PFSK-1 (cell line): ENCODE results near the gene GADD45G.

Experiments used
- POLR2AphosphoS5 ChIP-seq: IDR thresholded peaks from 2 replicates; pipeline ENCODE4 v1.6.1; 2012; ENCODE audit warnings: low read depth, mild to moderate bottlenecking, control low read depth, low read length, moderate library complexity
- REST ChIP-seq, 2 experiments: IDR thresholded peaks; 2 replicates each; pipeline versions ENCODE4 v1.6.1 to v1.8.0; 2011 to 2012; ENCODE audit warnings: low read depth in 2 of 2, low read length in 2 of 2, control low read depth in 1 of 2, inconsistent platforms in 1 of 2, mild to moderate bottlenecking in 1 of 2, moderate library complexity in 1 of 2; ENCODE audit not compliant: insufficient read depth in 1 of 2
- SIN3A ChIP-seq: IDR thresholded peaks from 2 replicates; pipeline ENCODE4 v1.6.1; 2012; ENCODE audit warnings: mild to moderate bottlenecking, low read length, moderate library complexity, borderline replicate concordance; ENCODE audit not compliant: insufficient read depth
- TAF1 ChIP-seq: IDR thresholded peaks from 2 replicates; pipeline ENCODE4 v1.6.1; 2012; ENCODE audit warnings: low read length, control low read depth, borderline replicate concordance; ENCODE audit not compliant: insufficient read depth

DNA sequence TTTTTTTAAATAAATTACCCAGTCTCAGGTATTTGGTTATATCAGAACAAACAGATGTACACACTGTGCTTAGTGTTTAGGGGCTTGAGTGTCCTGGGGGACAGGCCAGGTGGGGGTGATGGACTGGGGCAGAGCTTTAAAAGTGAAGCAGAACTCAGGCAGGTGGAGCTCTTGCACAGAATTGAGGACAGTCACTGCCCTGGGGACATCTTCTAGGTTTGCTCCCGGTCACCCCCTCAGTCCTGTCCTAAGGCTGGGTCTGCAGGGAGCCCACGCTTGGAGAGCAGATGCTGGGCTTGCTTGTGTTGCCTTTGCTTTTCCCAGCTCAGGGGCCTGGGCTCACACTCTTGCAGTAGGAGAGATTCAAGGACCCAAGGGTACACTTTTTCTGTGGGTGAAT is 10.8 kb downstream of the GADD45G start:
- TF ChIP-seq POLR2AphosphoS5, result no peak
- no peak for TF ChIP-seq REST (IDR thresholded peaks at IDR 0.05; ENCODE audit: insufficient read depth in 1 of 2, low read depth in 2 of 2, low read length in 2 of 2)
- no peak for TF ChIP-seq SIN3A
- TF ChIP-seq TAF1, result no peak
